NCI-H146 treated with DMSO at 0.1 percent for 48 hours (cell line): ENCODE data around the gene GRIA1.

Experiments
- DNase-seq: peaks from one replicate; lab custom pipeline; 2025; ENCODE audit not compliant: unreplicated experiment; lab: John Stamatoyannopoulos, UW

Gene GRIA1

GRCh38 chr5:153654504-153655200 is 164.2 kb downstream of the GRIA1 start:
- DNase-seq: no peak

GRCh38 chr5:153655201-153655510 is 164.7 kb downstream of the GRIA1 start:
- DNase-seq: no peak

- DNase-seq: peak; percentile 31
Measured at GRCh38 chr5:153658149-153658548, 167.7 kb downstream of the GRIA1 start.

GRCh38 chr5:153658606-153659005 is 168.1 kb downstream of the GRIA1 start:
- DNase-seq: no peak

- no peak for DNase-seq
Measured at GRCh38 chr5:153659039-153659736, 168.7 kb downstream of the GRIA1 start.

- no peak for DNase-seq
Measured at GRCh38 chr5:153660919-153661318, 170.4 kb downstream of the GRIA1 start.

- DNase-seq: no peak
Measured at GRCh38 chr5:153661897-153662296, 171.4 kb downstream of the GRIA1 start.

GRCh38 chr5:153670101-153670500 is 179.6 kb downstream of the GRIA1 start:
- DNase-seq: no peak

GRCh38 chr5:153671653-153672346 is 181.3 kb downstream of the GRIA1 start:
- DNase-seq: no peak

- no peak for DNase-seq
Measured at GRCh38 chr5:153672347-153673090, 182.0 kb downstream of the GRIA1 start.

- no peak for DNase-seq
Measured at GRCh38 chr5:153674356-153674755, 183.9 kb downstream of the GRIA1 start.

- no peak for DNase-seq
Measured at GRCh38 chr5:153676406-153676805, 185.9 kb downstream of the GRIA1 start.

- no peak for DNase-seq
Measured at GRCh38 chr5:153676821-153677220, 186.4 kb downstream of the GRIA1 start.

GRCh38 chr5:153678617-153679329 is 188.3 kb downstream of the GRIA1 start:
- DNase-seq: no peak

GRCh38 chr5:153690236-153690635 is 199.8 kb downstream of the GRIA1 start:
- DNase-seq: no peak

- no peak for DNase-seq
Measured at GRCh38 chr5:153696256-153696655, 205.8 kb downstream of the GRIA1 start.

- DNase-seq: no peak
Measured at GRCh38 chr5:153699035-153699434, 208.6 kb downstream of the GRIA1 start.

GRCh38 chr5:153700940-153701339 is 210.5 kb downstream of the GRIA1 start:
- DNase-seq: peak; percentile 79

GRCh38 chr5:153702265-153702664 is 211.8 kb downstream of the GRIA1 start:
- DNase-seq: no peak

GRCh38 chr5:153704110-153704509 is 213.6 kb downstream of the GRIA1 start:
- no peak for DNase-seq

- DNase-seq: no peak
Measured at GRCh38 chr5:153707626-153708025, 217.2 kb downstream of the GRIA1 start.
